Hepatocyte (in vitro differentiated cells): ENCODE data around the gene RBM48. TPM values are rescaled to one million over a fixed set of nuclear protein-coding genes. Genes with fewer than 3 reads are reported as not detected.

ENCODE experiments used
- DNase-seq: peaks from one replicate; pipeline ENCODE4 v3.0.0-alpha.2; 2016; ENCODE audit warnings: low spot score
- H2AFZ ChIP-seq: fragments of 200-600 bp; sonication (generic); 2 replicates; pipeline ENCODE4 v1.6.0; 2016; ENCODE audit warnings: antibody characterized with exemption, mild to moderate bottlenecking
- H3K27ac ChIP-seq: fragments of 200-600 bp; sonication (generic); 2 replicates; pipeline ENCODE4 v1.5.1; 2016; ENCODE audit warnings: mild to moderate bottlenecking
- H3K27me3 ChIP-seq: fragments of 200-600 bp; sonication (generic); 2 replicates; pipeline ENCODE4 v1.6.1; 2016
- H3K36me3 ChIP-seq: fragments of 200-600 bp; sonication (generic); replicated peaks from 2 replicates; pipeline ENCODE4 v1.5.1; 2016; ENCODE audit warnings: low read depth; ENCODE audit not compliant: insufficient read depth
- H3K4me1 ChIP-seq: fragments of 200-600 bp; sonication (generic); 2 replicates; pipeline ENCODE4 v1.5.1; 2016; ENCODE audit warnings: mild to moderate bottlenecking, moderate library complexity; ENCODE audit not compliant: insufficient read depth
- H3K4me2 ChIP-seq: fragments of 200-600 bp; sonication (generic); 2 replicates; pipeline ENCODE4 v1.6.0; 2016
- H3K4me3 ChIP-seq: fragments of 200-600 bp; sonication (generic); 2 replicates; pipeline ENCODE4 v1.5.1; 2016; ENCODE audit warnings: mild to moderate bottlenecking
- H3K79me2 ChIP-seq: fragments of 200-600 bp; sonication (generic); 2 replicates; pipeline ENCODE4 v1.6.0; 2017; ENCODE audit warnings: mild to moderate bottlenecking
- H3K9me2 ChIP-seq: fragments of 200-600 bp; sonication (generic); replicated peaks from 2 replicates; pipeline ENCODE4 v1.6.0; 2017; ENCODE audit warnings: mild to moderate bottlenecking; ENCODE audit not compliant: insufficient read depth
- H3K9me3 ChIP-seq: fragments of 200-600 bp; sonication (generic); 2 replicates; pipeline ENCODE4 v1.5.1; 2016; ENCODE audit warnings: low read depth, mild to moderate bottlenecking
- H4K20me1 ChIP-seq: fragments of 200-600 bp; sonication (generic); 2 replicates; pipeline ENCODE4 v1.6.0; 2016; ENCODE audit warnings: mild to moderate bottlenecking; ENCODE audit not compliant: insufficient read depth, poor library complexity, severe bottlenecking
- EZH2 ChIP-seq: fragments of 200-600 bp; sonication (generic); IDR thresholded peaks from 2 replicates; pipeline ENCODE4 v1.6.1; 2016; ENCODE audit warnings: antibody characterized with exemption, mild to moderate bottlenecking, borderline replicate concordance
- EZH2phosphoT487 ChIP-seq: fragments of 200-600 bp; sonication (generic); IDR thresholded peaks from one replicate; pipeline ENCODE4 v1.6.1; 2018; ENCODE audit warnings: antibody characterized with exemption, mild to moderate bottlenecking, low read depth, moderate library complexity; ENCODE audit not compliant: unreplicated experiment, severe bottlenecking
- WGBS: methylation state at CpG from one replicate; pipeline ENCODE4 v1.1.6; 2016; ENCODE audit warnings: low lambda C conversion rate; ENCODE audit errors: missing lambda C conversion rate; 5-methylcytosine and 5-hydroxymethylcytosine counted together
- polyA plus RNA-seq: library from polyadenylated mRNA; unstranded; fragments of >200 nt; fragmentation: Nextera tagmentation; extraction: Ambion mirVana; gene quantifications from 2 replicates; pipeline ENCODE4 v1.2.1, GENCODE V29; 2016
- total RNA-seq: library from RNA; depleted of rRNA; stranded (reverse); fragments of >200 nt; gene quantifications from 2 replicates; pipeline ENCODE4 v1.2.3, GENCODE V29; 2014
- TF ChIP-seq, protein P1 (sequence below): fragments of 200-600 bp; sonication (generic); IDR thresholded peaks from 2 replicates; pipeline ENCODE4 v1.5.1; 2016; ENCODE audit warnings: antibody characterized with exemption, mild to moderate bottlenecking; ENCODE audit not compliant: poor library complexity

Gene RBM48
- total and polyA plus RNA-seq, 2 experiments from 2014 or later = 8.4 to 15.7 TPM

DNA sequence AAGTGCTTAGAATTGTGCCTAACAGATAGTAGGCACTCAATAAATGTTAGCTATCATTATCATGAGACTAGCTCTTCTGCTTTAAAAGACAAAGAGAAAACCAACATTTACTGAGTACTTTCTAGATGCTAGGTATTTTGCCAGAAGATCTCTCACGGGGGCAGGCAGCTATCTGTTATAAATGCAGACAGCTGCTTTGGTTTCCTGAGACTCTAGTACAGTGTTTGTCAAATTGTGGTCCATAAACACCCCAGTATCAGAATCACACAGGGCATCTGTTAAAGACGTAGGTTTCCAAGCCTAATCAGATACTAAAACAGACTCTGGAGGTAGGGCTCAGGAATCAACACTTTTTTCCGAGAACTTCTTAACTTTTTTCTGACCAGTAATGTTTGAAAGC is 47.7 kb downstream of the RBM48 start:
- TF ChIP-seq EZH2phosphoT487 = no peak
- TF ChIP-seq, protein P1, sequence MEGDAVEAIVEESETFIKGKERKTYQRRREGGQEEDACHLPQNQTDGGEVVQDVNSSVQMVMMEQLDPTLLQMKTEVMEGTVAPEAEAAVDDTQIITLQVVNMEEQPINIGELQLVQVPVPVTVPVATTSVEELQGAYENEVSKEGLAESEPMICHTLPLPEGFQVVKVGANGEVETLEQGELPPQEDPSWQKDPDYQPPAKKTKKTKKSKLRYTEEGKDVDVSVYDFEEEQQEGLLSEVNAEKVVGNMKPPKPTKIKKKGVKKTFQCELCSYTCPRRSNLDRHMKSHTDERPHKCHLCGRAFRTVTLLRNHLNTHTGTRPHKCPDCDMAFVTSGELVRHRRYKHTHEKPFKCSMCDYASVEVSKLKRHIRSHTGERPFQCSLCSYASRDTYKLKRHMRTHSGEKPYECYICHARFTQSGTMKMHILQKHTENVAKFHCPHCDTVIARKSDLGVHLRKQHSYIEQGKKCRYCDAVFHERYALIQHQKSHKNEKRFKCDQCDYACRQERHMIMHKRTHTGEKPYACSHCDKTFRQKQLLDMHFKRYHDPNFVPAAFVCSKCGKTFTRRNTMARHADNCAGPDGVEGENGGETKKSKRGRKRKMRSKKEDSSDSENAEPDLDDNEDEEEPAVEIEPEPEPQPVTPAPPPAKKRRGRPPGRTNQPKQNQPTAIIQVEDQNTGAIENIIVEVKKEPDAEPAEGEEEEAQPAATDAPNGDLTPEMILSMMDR = no peak
- TF ChIP-seq EZH2 = no peak
- DNase-seq = no peak
- Histone ChIP-seq H3K9me3 (no peaks in the 10 kb centered on the region), H3K27me3 (no peaks in the 10 kb centered on the region), H3K4me2 (no peak overlapping the region), H3K4me3 (no peak overlapping the region), H2AFZ (no peak overlapping the region), H4K20me1 (peaks cover 13% of the 10 kb centered on the region), H3K27ac (no peak overlapping the region), H3K79me2 (peaks cover 30% of the 10 kb centered on the region), H3K9me2 (no peaks in the 10 kb centered on the region), H3K4me1 (no peaks in the 10 kb centered on the region), H3K36me3 (no peaks in the 10 kb centered on the region)
- 91% methylated on average over 3 of the region's 3 CpGs for WGBS

DNA sequence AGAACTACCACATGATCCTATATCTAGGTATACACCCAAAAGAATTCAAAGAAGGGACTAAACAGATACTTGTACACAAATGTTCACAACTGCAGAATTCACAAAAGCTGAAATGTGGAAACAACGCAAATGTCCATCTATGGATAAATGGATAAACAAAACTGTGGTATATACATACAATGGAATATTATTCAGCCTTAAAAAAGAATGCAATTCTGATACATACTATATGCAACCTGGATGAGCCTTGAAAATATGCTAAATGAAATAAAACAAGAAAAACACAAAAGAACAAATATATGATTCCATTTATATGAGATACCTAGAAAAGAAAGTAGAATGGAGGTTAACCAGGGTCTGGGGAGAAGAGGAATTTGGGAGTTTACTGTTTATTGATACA is 54.4 kb downstream of the RBM48 start:
- no peak for DNase-seq
- Histone ChIP-seq H3K27ac (no peak overlapping the region), H3K4me3 (no peak overlapping the region), H4K20me1 (peaks cover 75% of the 10 kb centered on the region), H3K79me2 (peaks cover 94% of the 10 kb centered on the region), H2AFZ (no peak overlapping the region), H3K4me1 (peaks cover 11% of the 10 kb centered on the region), H3K9me2 (no peaks in the 10 kb centered on the region), H3K36me3 (no peaks in the 10 kb centered on the region), H3K9me3 (no peaks in the 10 kb centered on the region), H3K27me3 (no peaks in the 10 kb centered on the region), H3K4me2 (no peak overlapping the region)
- 97% methylated on average over 1 of the region's 1 CpG for WGBS
- TF ChIP-seq EZH2phosphoT487 (no peak), EZH2 (no peak)
- TF ChIP-seq, protein P1 = no peak

DNA sequence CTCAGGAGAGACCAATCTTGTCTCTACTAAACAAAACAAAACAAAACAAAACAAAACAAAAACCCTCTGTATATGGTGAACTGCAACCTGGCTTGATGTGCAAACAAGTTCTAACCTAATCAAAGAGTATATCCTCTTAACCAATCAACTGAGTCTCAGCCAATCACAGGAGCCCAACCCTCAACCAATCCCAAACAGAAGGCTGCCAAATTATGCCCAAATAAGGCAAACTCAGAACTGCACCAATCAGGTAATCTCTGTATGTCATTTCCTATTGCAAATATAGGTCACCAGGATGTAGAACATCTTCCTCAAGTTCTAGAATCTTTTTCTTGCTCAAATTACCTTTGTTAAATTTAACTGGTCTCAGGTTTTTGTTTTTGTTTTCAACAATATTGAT is 56.4 kb downstream of the RBM48 start:
- H3K36me3 ChIP-seq = no peaks in the 10 kb centered on the region
- H3K79me2 ChIP-seq = peaks cover 99% of the 10 kb centered on the region
- TF ChIP-seq EZH2 (no peak), EZH2phosphoT487 (no peak)
- TF ChIP-seq, protein P1 = no peak
- H3K9me2 ChIP-seq = no peaks in the 10 kb centered on the region
- H3K27me3 ChIP-seq = no peaks in the 10 kb centered on the region
- DNase-seq = no peak
- no peak overlapping the region for H3K4me3 ChIP-seq
- H3K9me3 ChIP-seq = no peaks in the 10 kb centered on the region
- peaks cover 83% of the 10 kb centered on the region for H4K20me1 ChIP-seq
- peak overlapping the region; percentile 9 for H3K27ac ChIP-seq
- H3K4me2 ChIP-seq = no peak overlapping the region
- peaks cover 22% of the 10 kb centered on the region for H3K4me1 ChIP-seq
- H2AFZ ChIP-seq = no peak overlapping the region

DNA sequence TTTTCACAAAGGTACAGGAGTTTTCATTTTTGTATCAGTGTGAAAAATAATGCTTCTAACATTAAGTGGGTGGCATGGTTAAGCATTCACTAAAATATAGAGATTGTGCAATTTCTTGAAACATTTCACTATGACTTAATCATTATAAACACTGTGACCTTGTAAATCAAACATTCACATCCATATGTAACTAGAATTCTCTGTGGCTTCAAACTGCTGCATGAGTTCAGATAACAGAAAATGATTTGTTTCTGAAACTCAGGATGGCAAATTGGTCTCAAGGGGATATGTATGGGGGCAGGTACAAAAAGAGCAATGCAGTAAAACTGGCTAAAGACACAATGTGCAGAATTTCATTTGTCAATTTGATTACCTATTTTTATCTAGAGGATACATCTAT is 57.8 kb downstream of the RBM48 start:
- Histone ChIP-seq H3K4me3 (no peak overlapping the region), H4K20me1 (peaks cover 75% of the 10 kb centered on the region), H3K27me3 (no peaks in the 10 kb centered on the region), H3K4me1 (peaks cover 22% of the 10 kb centered on the region), H3K36me3 (no peaks in the 10 kb centered on the region), H3K9me3 (no peaks in the 10 kb centered on the region), H3K4me2 (peak overlapping the region; percentile 42), H3K9me2 (no peaks in the 10 kb centered on the region), H2AFZ (no peak overlapping the region), H3K27ac (peak overlapping the region; percentile 9), H3K79me2 (peaks cover 84% of the 10 kb centered on the region)
- TF ChIP-seq EZH2phosphoT487 = no peak
- no peak for TF ChIP-seq EZH2
- TF ChIP-seq, protein P1 = no peak
- DNase-seq = no peak
